Fibroblast of lung (primary cell): ENCODE results near the gene UBE2M. TPM values are rescaled to one million over a fixed set of nuclear protein-coding genes. Genes with fewer than 3 reads are reported as not detected.

Source experiments
- DNase-seq, 2 donors: peaks; one replicate each; pipeline versions ENCODE4 v3.0.0 to v3.0.0-alpha.2; 2010; ENCODE audit warnings: low read depth in 2 of 2
- H2AFZ ChIP-seq: 2 replicates; pipeline ENCODE4 v1.5.1; 2012; ENCODE audit warnings: low read length, control low read depth, inconsistent platforms
- H3K27ac ChIP-seq: 2 replicates; pipeline ENCODE4 v1.5.1; 2011; ENCODE audit warnings: low read length, control low read depth; ENCODE audit not compliant: insufficient read depth
- H3K27me3 ChIP-seq: 2 replicates; pipeline ENCODE4 v1.5.1; 2011; ENCODE audit warnings: mild to moderate bottlenecking, low read length; ENCODE audit not compliant: control insufficient read depth, insufficient read depth
- H3K36me3 ChIP-seq: 2 replicates; pipeline ENCODE4 v1.5.1; 2011; ENCODE audit warnings: low read length; ENCODE audit not compliant: control insufficient read depth, insufficient read depth
- H3K4me1 ChIP-seq: 2 replicates; pipeline ENCODE4 v1.5.1; 2011; ENCODE audit warnings: low read length; ENCODE audit not compliant: control insufficient read depth, insufficient read depth; ENCODE audit errors: extremely low read depth
- H3K4me2 ChIP-seq: 2 replicates; pipeline ENCODE4 v1.5.1; 2011; ENCODE audit warnings: low read length, control low read depth; ENCODE audit not compliant: insufficient read depth; ENCODE audit errors: extremely low read depth
- H3K4me3 ChIP-seq, 4 experiments: fragments of 200-600 bp in 1 of 4; sonication (generic) in 1 of 4; replicated peaks in 1 of 4; 2 replicates each; pipeline ENCODE4 v1.5.1; 2011 to 2016; ENCODE audit warnings: low read length in 4 of 4, low read depth in 3 of 4, mild to moderate bottlenecking in 3 of 4, control low read depth in 2 of 4, inconsistent platforms in 1 of 4, mixed read lengths in 1 of 4; ENCODE audit not compliant: insufficient read depth in 1 of 4; ENCODE audit errors: control extremely low read depth in 1 of 4
- H3K79me2 ChIP-seq: 2 replicates; pipeline ENCODE4 v1.5.1; 2012; ENCODE audit warnings: mild to moderate bottlenecking, low read length, inconsistent platforms; ENCODE audit not compliant: control insufficient read depth, insufficient read depth
- H3K9ac ChIP-seq: 2 replicates; pipeline ENCODE4 v1.5.1; 2011; ENCODE audit warnings: mild to moderate bottlenecking, low read length, control low read depth; ENCODE audit not compliant: insufficient read depth
- H3K9me3 ChIP-seq: 2 replicates; pipeline ENCODE4 v1.5.1; 2012; ENCODE audit warnings: low read depth, low read length; ENCODE audit not compliant: control insufficient read depth, insufficient read depth
- H4K20me1 ChIP-seq: 2 replicates; pipeline ENCODE4 v1.5.1; 2011; ENCODE audit warnings: low read length; ENCODE audit not compliant: control insufficient read depth, insufficient read depth; ENCODE audit errors: extremely low read depth
- EZH2 ChIP-seq: IDR thresholded peaks from 2 replicates; pipeline ENCODE4 v1.5.1; 2012; ENCODE audit warnings: low read length, control low read depth, mild to moderate bottlenecking; ENCODE audit errors: missing control alignments
- polyA plus RNA-seq, 2 donors: library from polyadenylated mRNA; depleted of rRNA in 1 of 2; stranded (reverse) in 1 of 2; unstranded in 1 of 2; fragments of >200 nt; gene quantifications; 2 replicates each; pipeline ENCODE4 v1.2.1, GENCODE V29; 2011 to 2012; ENCODE audit warnings: missing spikeins in 1 of 2
- total RNA-seq: library from RNA; depleted of rRNA; stranded (reverse); fragments of >200 nt; gene quantifications from 2 replicates; pipeline ENCODE4 v1.2.1, GENCODE V29; 2014
- TF ChIP-seq, protein P1 (sequence below), 2 donors: IDR thresholded peaks in 1 of 2; conservative IDR thresholded peaks in 1 of 2; 1 replicate in 1 of 2; 2 replicates in 1 of 2; pipeline ENCODE4 v1.5.1; 2011 to 2012; ENCODE audit warnings: low read length in 2 of 2, control low read depth in 1 of 2, inconsistent platforms in 1 of 2, low read depth in 1 of 2, mild to moderate bottlenecking in 1 of 2

The UBE2M gene
- total and polyA plus RNA-seq, 2 donors (not counting 1 experiment from before 2014, with no cell fraction given): 73.6 to 73.7 TPM

DNA sequence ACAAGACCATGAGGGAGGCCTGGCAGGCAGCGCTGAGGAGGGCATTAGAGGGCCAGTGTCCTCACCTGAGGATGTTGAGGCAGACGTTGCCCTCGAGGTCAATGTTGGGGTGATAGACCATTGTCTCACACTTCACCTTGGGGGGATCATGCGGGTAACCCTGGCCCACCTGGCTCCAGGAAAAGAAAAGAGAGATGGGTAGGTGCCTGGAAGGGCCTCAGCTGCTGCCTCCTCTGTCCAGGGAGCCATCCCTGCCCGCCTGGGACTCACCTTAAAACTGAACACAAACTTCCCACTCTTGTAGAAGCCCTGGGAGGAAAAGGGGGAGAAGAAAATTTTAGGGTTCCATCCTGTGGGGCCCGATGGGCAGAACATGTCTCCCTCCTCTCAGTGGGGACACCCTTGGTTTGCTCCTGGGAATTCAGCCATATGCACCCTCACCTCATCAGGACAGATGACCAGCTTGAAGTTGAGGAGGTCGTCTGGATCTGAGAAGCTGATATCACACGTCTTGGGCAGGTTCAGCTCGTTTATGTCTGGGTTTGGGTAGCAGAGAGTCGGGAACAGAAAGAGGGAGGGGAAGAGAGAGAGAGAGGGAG lies 1.7 kb downstream of the UBE2M start:
- Histone ChIP-seq H3K4me1 (peaks cover 20% of the 10 kb centered on the region), H3K27ac (peak overlapping the region; percentile 69), H3K27me3 (no peaks in the 10 kb centered on the region), H3K79me2 (peaks cover 36% of the 10 kb centered on the region), H3K4me3 (peak overlapping the region; percentile 79 to 94 (median 92)), H3K9me3 (no peaks in the 10 kb centered on the region), H3K9ac (no peak overlapping the region), H2AFZ (no peak overlapping the region), H4K20me1 (no peaks in the 10 kb centered on the region), H3K36me3 (peaks cover 18% of the 10 kb centered on the region), H3K4me2 (peak overlapping the region; percentile 92)
- DNase-seq: no peak
- TF ChIP-seq, protein P1, sequence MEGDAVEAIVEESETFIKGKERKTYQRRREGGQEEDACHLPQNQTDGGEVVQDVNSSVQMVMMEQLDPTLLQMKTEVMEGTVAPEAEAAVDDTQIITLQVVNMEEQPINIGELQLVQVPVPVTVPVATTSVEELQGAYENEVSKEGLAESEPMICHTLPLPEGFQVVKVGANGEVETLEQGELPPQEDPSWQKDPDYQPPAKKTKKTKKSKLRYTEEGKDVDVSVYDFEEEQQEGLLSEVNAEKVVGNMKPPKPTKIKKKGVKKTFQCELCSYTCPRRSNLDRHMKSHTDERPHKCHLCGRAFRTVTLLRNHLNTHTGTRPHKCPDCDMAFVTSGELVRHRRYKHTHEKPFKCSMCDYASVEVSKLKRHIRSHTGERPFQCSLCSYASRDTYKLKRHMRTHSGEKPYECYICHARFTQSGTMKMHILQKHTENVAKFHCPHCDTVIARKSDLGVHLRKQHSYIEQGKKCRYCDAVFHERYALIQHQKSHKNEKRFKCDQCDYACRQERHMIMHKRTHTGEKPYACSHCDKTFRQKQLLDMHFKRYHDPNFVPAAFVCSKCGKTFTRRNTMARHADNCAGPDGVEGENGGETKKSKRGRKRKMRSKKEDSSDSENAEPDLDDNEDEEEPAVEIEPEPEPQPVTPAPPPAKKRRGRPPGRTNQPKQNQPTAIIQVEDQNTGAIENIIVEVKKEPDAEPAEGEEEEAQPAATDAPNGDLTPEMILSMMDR (conservative IDR thresholded peaks at IDR 0.05 in 1 of 2, IDR thresholded peaks at IDR 0.05 in 1 of 2; ENCODE audit: low read depth in 1 of 2, low read length in 2 of 2): no peak
- TF ChIP-seq EZH2: no peak

DNA sequence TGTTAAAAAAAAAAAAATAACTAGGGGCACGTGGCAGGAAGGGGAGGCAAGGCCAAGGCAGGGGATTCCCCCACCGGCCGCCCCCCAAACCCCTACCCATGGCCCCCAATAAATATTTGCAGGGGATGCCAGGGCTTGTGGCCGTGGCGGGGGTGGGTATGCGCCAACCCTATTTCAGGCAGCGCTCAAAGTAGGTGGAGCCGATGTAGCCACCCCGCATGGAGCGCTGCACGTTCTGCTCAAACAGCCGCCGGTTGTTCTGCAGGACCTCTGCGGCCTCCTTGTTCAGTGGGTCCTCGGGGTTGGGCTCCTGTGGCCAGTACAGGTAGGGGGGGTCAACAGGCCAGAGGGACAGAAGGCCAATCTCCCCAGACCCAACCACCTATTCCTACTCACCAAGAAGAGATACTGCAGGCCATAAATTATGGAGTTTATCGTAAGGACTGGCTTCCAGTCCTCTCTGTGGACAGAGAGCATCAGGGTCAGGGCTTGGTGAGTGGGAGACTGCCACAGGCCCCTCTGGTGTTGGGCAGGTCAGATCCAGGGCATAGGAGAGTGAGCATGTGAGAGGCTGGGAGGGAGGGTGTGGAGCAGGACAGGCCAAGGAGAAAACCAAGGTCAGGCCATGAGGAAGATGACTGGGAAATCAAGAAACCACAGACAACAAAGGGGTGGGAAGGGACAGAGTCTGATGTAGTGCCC lies 2.3 kb downstream of the UBE2M start:
- no peak for DNase-seq
- peak overlapping the region; percentile 69 for H3K27ac ChIP-seq
- no peaks in the 10 kb centered on the region for H3K9me3 ChIP-seq
- peaks cover 36% of the 10 kb centered on the region for H3K79me2 ChIP-seq
- no peaks in the 10 kb centered on the region for H4K20me1 ChIP-seq
- H3K4me3 ChIP-seq: peak overlapping the region in 1 of 4 experiments; percentile 79
- TF ChIP-seq EZH2: no peak
- TF ChIP-seq, protein P1 (conservative IDR thresholded peaks at IDR 0.05 in 1 of 2, IDR thresholded peaks at IDR 0.05 in 1 of 2; ENCODE audit: low read depth in 1 of 2, low read length in 2 of 2): no peak
- H2AFZ ChIP-seq: no peak overlapping the region
- peaks cover 20% of the 10 kb centered on the region for H3K4me1 ChIP-seq
- peak overlapping the region; percentile 92 for H3K4me2 ChIP-seq
- H3K36me3 ChIP-seq: peaks cover 25% of the 10 kb centered on the region
- no peak overlapping the region for H3K9ac ChIP-seq
- no peaks in the 10 kb centered on the region for H3K27me3 ChIP-seq

DNA sequence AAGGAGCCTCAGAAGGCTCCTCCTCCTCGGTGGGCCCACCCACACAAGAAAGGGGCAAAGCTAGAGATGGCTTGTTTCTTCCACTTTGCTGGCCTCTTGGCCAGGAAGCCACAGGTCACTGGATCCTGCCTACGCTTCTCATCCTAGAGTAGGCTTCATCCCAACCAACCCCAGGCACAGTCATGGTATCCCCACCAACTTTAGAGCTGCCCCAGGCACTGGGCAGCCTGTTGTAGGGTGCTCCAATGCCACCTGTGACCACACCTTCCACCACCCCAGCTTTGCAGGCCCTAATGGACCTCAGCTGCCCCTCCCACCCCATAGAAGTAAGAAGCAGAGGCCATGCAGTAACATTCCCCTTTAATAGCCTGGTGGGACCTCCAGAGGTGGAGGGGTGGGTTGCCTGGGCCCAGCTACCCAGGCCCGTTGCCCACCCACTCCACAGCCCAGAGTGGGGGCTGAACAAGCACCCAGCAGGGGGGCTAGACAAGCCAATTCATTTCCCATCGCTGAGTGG lies 3.0 kb downstream of the UBE2M start:
- Histone ChIP-seq H3K79me2 (peaks cover 36% of the 10 kb centered on the region), H4K20me1 (no peaks in the 10 kb centered on the region), H3K36me3 (peaks cover 30% of the 10 kb centered on the region), H3K4me2 (peak overlapping the region; percentile 89), H3K27ac (peak overlapping the region; percentile 96), H2AFZ (peak overlapping the region; percentile 30), H3K4me1 (peaks cover 20% of the 10 kb centered on the region), H3K9ac (peak overlapping the region; percentile 48), H3K27me3 (no peaks in the 10 kb centered on the region), H3K4me3 (peak overlapping the region in 3 of 4 experiments; percentile 42 to 83 (median 54)), H3K9me3 (no peaks in the 10 kb centered on the region)
- DNase-seq: no peak
- no peak for TF ChIP-seq EZH2
- TF ChIP-seq, protein P1 (conservative IDR thresholded peaks at IDR 0.05 in 1 of 2, IDR thresholded peaks at IDR 0.05 in 1 of 2; ENCODE audit: low read depth in 1 of 2, low read length in 2 of 2): no peak
